Esophagus muscularis mucosa (tissue), 3 donors: Measurements from ENCODE around the gene IFT81.

ENCODE experiments used
- CTCF ChIP-seq, 3 experiments: fragments of 200-600 bp in 2 of 3; fragments of 450-650 bp in 1 of 3; sonication (generic) in 2 of 3; IDR thresholded peaks; one replicate each; pipeline ENCODE4 v1.5.1; 2017 to 2019; ENCODE audit warnings: antibody characterized with exemption in 3 of 3, mild to moderate bottlenecking in 2 of 3, moderate library complexity in 1 of 3
- POLR2A ChIP-seq: fragments of 450-650 bp; IDR thresholded peaks from one replicate; pipeline ENCODE4 v1.6.1; 2017; ENCODE audit warnings: antibody characterized with exemption, moderate library complexity, mild to moderate bottlenecking, low read depth
- POLR2AphosphoS5 ChIP-seq, 2 donors: sonication (generic); formaldehyde crosslinking; IDR thresholded peaks; one replicate each; pipeline ENCODE4 v1.6.1; 2017; ENCODE audit warnings: antibody characterized with exemption in 2 of 2

GRCh38 chr12:110141389-110141788 is 17.2 kb downstream of the IFT81 start:
- TF ChIP-seq CTCF (IDR thresholded peaks at IDR 0.05) (no peak), POLR2A (no peak), POLR2AphosphoS5 (IDR thresholded peaks at IDR 0.05) (peak; percentile 66 to 76)
